ENCODE results near the gene RAD51B.

Gene RAD51B

GRCh38 chr14:68186500-68187276, 367.1 kb downstream of the RAD51B start:
- DNase-seq: peak; percentile 85

DNA sequence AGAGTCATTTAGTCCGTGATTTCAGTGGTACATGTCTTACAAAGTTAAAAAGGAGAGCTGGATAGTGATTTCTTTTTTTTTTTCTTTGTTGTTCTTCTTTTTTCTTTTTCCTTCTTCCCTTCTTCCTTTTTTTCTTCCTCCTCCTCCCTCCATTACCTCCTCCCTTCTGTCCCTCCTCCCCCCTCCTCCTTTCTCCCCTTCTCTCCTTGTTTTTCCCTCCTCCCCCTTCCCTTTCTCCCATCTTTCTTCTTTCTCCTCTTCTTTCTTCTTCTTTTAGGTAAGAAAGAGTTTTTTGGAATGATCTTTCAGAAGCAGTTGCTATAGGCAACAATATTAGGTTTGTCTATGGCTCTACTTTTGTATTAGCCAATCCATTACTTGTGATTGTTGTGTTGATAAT, 368.6 kb downstream of the RAD51B start:
- DNase-seq: no peak

DNA sequence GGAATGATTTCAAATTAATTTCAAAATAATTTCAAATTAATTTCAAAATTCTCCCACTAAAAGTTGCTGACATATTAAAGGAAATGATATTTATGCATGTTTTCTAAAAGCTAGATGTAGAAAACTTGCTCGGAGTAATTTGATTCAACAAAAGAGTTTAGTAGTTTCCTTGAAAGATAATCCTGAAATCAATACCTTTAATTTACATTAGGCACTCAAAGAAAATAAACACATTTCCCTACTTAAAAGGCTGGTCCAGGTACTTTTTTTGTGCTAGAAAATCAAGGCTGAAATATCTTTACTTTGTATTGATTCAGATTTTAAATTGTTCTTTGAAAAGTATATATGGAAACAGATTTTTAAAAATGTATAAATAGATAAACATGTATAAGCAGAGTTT, 370.5 kb downstream of the RAD51B start:
- DNase-seq: no peak

DNA sequence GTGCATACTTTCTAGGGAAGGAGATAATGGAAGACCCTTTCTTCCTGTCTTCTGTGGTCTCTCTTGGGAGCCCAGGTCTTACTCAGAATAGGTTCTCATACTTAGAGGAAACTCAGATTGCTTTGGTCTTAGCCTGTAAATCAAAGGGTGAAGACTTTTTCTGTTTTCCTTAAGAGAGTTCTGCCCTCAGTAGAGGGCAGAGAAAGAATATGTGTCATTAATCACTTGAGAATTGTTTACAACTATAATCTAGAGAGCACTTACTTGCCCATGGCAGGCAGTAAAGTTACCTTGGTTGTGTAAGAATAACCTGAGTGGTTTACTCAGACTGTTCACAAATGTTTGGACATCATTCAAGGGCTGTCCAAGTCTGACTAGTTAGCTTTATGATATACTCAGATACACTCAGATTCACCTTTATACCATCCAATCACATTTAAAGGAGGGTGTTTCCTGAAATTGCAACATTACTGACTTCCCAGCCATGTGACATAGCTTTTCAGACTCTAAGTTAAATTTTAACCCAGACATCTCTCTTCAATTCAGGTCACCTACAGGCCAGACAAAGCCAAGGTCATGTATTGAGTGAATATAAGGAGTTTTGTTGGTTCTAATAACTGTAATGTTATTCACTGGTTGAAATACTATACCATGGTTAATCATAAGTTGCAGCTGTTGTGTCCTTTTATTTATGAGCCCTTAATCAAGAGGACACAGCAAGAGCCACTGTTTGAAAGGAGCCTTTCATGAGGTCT, 372.2 kb downstream of the RAD51B start:
- peak; percentile 32 for DNase-seq

DNA sequence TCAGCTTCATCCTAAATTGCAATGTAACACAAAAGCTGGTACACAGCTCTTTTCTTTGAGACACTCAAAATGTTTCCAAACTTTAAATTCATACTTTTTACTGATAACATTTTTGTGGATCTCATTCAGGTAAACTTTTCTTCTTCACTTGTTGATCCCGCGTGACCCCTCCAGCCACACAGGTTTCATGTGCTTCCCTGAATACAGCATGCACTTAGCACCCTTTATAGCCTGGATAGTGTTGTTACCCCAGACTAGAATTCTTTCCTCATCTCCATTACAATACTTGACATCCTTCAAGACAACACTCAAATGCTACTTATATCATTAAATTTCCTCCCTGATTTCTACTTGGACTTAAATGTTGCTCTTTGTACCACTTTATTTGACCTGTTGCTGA, 373.4 kb downstream of the RAD51B start:
- no peak for DNase-seq

GRCh38 chr14:68193970-68194681, 374.5 kb downstream of the RAD51B start:
- DNase-seq: no peak

DNA sequence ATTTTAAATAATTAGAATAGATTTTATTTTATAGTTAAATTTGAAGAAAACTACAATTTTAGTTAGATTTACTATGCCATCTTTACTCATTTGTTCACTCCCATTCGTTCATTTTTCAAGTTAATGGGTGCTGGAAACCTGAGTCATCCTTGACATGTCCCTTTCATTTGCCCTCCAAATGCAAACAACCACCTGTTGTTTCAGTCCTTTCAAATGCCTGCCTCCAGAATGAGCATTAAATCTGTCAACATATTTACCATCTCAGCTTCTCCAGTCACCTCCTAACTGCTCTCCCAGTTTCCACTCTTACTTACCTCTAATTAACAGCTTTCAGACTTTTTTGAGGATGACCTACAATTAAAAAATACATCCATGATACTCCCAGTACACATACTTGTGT, 375.5 kb downstream of the RAD51B start:
- no peak for DNase-seq

DNA sequence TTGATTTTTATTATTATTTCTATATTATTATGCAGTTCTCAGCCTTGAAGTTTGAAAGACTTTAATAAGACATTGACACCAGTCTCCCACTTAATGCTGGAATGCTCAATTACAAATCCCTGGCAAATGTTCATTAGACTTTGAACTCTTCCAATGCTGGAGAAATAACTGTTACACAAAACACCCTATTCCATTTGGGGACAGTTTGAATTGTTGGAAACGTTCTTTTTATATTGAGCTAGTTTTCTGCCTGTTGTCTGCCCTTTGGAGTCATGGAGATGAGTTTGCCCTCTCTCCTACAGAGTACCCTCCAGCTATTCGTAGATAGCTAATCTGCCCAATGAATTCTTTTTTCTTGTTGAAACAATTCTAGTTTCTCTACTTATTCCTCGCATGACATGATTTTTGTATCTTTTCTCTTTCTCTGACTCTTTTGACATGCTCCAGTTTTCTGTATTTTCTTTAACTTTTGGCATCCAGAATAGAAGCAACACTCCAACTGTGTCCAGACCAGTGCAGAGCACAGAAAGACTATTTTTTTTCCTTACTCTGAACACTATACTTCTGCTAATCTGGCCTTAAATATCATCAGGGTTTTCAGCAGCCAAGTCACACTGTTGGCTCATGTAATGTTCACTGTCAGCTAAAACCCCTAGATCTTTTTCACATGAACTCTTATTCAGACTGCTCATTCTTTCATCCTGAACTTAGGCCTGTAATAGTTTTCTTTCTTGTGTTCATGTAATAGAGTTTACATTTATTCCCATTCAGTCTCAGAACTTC, 379.3 kb downstream of the RAD51B start:
- DNase-seq: no peak

DNA sequence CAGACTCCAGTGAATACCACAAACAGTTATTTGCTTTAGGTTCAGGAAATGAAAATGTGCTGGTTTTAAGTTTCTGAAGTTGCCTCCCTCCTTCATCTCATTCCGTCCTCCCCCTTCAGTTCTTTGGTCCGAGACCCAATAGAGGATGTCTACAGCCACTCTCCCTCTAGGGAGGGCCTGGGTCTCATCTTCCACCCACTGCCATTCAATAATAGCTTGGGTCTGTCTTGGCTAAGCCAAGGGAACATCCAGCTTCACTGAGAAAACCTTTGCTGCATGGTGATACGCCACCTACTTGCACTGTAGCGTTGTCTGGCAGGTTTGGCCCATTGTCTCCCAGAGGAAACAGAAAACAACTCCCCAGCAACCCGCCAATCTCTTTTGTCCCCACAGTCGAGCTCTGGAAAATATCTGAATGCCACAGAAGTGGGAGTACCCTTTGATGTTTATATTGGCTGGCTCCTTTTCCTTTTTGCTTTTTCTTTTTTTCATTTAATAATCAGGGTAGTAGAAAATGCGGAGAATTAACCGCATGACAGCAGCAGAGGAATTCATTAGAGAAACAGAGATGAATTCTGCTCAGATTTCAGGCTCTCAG, 380.1 kb downstream of the RAD51B start:
- peak; percentile 53 for DNase-seq

DNA sequence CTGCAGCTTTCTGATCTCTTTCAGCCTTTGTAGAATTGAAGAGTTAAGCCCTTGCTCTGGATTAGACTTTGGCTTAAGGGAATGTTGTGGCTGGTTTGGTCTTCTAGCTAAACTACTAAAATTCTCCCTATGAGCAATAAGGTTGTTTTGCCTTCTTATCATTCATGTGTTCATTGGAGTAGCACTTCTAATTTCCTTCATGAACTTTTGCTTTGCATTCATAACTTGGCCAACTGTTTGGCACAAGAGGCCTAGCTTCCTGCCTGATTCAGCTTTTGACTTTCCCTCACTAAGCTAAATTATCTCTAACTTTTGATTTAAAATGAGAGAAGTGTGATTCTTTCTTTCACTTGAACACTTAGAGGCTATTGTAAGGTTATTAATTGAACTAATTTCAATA, 384.3 kb downstream of the RAD51B start:
- no peak for DNase-seq

GRCh38 chr14:68208218-68208617, 388.6 kb downstream of the RAD51B start:
- no peak for DNase-seq

- DNase-seq: no peak
Observed at GRCh38 chr14:68208626-68209317, 389.2 kb downstream of the RAD51B start.

GRCh38 chr14:68210729-68211299, 391.2 kb downstream of the RAD51B start:
- peak; percentile 90 for DNase-seq

GRCh38 chr14:68211421-68211820, 391.8 kb downstream of the RAD51B start:
- no peak for DNase-seq

DNA sequence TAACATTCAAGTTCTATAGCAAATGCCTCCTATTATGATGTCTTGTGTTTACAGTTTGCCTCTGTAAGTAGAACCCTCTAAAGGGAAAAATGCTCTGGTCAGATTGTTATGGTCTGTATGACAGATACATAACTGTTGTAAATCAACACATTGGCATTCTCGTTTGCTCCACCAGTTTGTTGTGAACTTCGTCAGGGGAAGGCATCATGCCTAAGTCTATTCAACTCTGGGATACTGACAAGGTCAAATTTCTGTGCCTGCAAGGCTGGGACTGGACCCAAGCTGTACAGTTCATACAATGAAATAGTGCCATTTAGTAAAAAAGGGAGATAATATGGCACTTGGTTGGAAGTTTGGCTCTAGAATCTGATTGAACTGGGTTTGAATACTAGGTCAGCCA, 392.3 kb downstream of the RAD51B start:
- no peak for DNase-seq

DNA sequence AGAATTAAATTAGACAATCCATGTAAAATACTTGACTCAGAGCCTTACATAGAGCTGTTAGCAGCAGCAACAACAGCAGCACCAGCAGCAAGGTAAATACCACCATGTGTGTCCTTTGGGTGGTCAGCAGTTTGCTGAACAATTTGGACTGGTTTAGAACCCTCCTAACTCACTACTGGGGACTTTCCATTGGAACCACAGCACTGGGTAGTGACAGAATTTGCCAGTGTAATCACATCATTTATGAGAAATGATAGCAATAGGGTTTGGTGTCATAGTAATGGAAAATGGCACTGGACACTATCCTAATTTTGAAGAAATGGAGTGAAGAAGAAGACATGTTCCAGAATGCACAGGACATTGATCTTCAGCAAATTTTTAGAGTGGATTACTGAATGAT, 392.8 kb downstream of the RAD51B start:
- DNase-seq: no peak

DNA sequence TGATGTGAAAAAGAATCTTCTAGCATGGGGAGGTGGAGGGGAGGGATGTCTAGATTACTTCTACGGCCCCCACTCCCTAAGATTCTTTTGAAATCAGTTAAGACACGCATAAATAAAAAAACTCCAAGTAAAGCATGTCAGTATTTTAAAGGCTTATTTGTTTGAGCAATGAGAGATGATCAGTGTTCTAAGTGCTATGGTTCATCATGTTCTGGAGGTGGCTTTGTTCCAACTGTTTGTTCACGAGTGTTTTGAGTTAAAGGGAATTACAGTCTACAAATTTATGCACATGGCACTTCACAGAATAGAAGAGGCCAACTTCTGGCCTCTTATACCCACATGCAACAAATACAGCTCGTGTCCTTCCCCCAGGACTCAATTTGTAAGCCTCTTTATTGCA, 394.9 kb downstream of the RAD51B start:
- no peak for DNase-seq

GRCh38 chr14:68215629-68216028, 396.1 kb downstream of the RAD51B start:
- DNase-seq: no peak

DNA sequence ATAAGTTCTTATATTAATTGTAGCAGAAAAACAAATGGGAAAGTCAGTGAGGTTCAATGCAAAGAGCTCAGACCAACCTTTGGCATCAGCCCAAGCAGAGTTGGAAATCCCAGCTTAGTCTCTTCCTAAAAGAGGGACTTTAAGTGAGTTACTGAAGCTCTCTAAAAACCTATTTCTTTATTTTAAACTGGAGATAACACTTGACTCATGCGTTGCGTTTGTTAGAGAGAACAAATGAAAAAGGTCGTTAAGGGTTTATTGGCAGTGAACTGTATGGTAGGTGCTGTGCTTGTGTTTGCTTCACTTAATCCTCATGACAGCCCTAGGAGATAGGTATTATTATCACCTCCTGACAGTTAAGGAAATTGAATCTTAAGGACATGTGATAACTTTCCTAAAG, 396.5 kb downstream of the RAD51B start:
- no peak for DNase-seq

- no peak for DNase-seq
Observed at GRCh38 chr14:68216957-68217356, 397.4 kb downstream of the RAD51B start.

DNA sequence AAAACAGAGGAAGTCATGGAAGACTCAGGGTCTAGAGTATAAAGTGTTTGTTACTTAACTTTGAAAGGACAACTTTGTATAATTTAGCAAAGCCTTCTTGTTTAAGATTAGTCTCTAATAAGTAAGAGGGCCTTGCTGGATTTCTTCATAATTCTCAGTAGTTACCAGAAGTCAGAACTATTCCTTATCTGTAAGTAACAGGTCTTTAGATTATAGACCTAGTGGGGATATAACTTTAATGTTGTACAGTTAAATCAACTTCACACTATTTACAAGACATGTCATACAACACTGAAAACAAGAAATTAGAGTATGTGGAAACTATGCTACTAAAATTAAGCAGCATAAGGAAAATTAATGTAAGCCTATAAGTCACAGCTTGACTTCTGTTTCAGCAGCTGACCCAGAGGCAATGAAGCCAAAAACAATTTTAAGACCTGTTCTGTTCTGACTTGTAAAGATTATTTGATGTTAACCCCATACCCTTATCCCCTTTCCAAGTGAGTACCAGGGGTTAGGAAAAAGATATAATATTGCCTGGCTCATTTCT, 398.3 kb downstream of the RAD51B start:
- DNase-seq: no peak
